Liver (tissue), 9 donors: Measurements from ENCODE around the gene CACNA1D. TPM values are rescaled to one million over a fixed set of nuclear protein-coding genes. Genes with fewer than 3 reads are reported as not detected.

Experiments used
- DNase-seq: peaks from one replicate; pipeline ENCODE4 v3.0.0-alpha.2; 2017; ENCODE audit warnings: low spot score
- H3K27ac ChIP-seq, 2 donors: one replicate each; pipeline ENCODE4 v1.7.0; 2013; ENCODE audit warnings: inconsistent platforms in 2 of 2, low read length in 2 of 2, control low read depth in 1 of 2, low read depth in 1 of 2, mild to moderate bottlenecking in 1 of 2
- H3K27me3 ChIP-seq, 4 donors: one replicate each; pipeline versions ENCODE4 v1.6.1 to v1.7.0; 2013; ENCODE audit warnings: low read length in 3 of 4, inconsistent platforms in 1 of 4, mild to moderate bottlenecking in 1 of 4, moderate library complexity in 1 of 4; ENCODE audit not compliant: control insufficient read depth in 4 of 4, insufficient read depth in 4 of 4
- H3K36me3 ChIP-seq, 4 donors: one replicate each; pipeline versions ENCODE4 v1.6.1 to v1.7.0; 2013; ENCODE audit warnings: low read length in 3 of 4, mild to moderate bottlenecking in 3 of 4, low read depth in 1 of 4, moderate library complexity in 1 of 4; ENCODE audit not compliant: control insufficient read depth in 4 of 4, insufficient read depth in 3 of 4
- H3K4me1 ChIP-seq, 4 donors: one replicate each; pipeline versions ENCODE4 v1.6.1 to v1.7.0; 2013; ENCODE audit warnings: low read length in 3 of 4, mild to moderate bottlenecking in 3 of 4, moderate library complexity in 1 of 4; ENCODE audit not compliant: control insufficient read depth in 4 of 4, insufficient read depth in 4 of 4
- H3K4me3 ChIP-seq, 3 donors: one replicate each; pipeline versions ENCODE4 v1.6.1 to v1.7.0; 2013; ENCODE audit warnings: low read length in 3 of 3, control low read depth in 1 of 3, low read depth in 1 of 3, mild to moderate bottlenecking in 1 of 3
- H3K9ac ChIP-seq, 2 donors: one replicate each; pipeline ENCODE4 v1.7.0; 2013; ENCODE audit warnings: low read length in 2 of 2, mild to moderate bottlenecking in 2 of 2, moderate library complexity in 2 of 2, control low read depth in 1 of 2, low read depth in 1 of 2
- H3K9me3 ChIP-seq, 4 donors: one replicate each; pipeline versions ENCODE4 v1.6.1 to v1.7.0; 2013; ENCODE audit warnings: low read length in 3 of 4; ENCODE audit not compliant: control insufficient read depth in 4 of 4
- EGR1 ChIP-seq, 2 donors: IDR thresholded peaks; 2 replicates each; pipeline ENCODE4 v1.6.1; 2016 to 2018; ENCODE audit warnings: antibody characterized with exemption in 2 of 2, low read depth in 2 of 2
- FOXA1 ChIP-seq: IDR thresholded peaks from 2 replicates; pipeline ENCODE4 v1.6.1; 2016; ENCODE audit warnings: antibody characterized with exemption
- FOXA2 ChIP-seq: IDR thresholded peaks from 2 replicates; pipeline ENCODE4 v1.6.1; 2016; ENCODE audit warnings: antibody characterized with exemption
- GABPA ChIP-seq, 2 donors: IDR thresholded peaks in 1 of 2; conservative IDR thresholded peaks in 1 of 2; 2 replicates each; pipeline ENCODE4 v1.6.1; 2016; ENCODE audit warnings: antibody characterized with exemption in 2 of 2, mild to moderate bottlenecking in 1 of 2, moderate library complexity in 1 of 2
- HNF4A ChIP-seq, 2 donors: conservative IDR thresholded peaks; 2 replicates each; pipeline ENCODE4 v1.6.1; 2016; ENCODE audit warnings: antibody characterized with exemption in 2 of 2, mild to moderate bottlenecking in 2 of 2
- HNF4G ChIP-seq: IDR thresholded peaks from 2 replicates; pipeline ENCODE4 v1.6.1; 2016; ENCODE audit warnings: antibody characterized with exemption
- JUND ChIP-seq, 2 donors: IDR thresholded peaks; 2 replicates each; pipeline ENCODE4 v1.6.1; 2016; ENCODE audit warnings: antibody characterized with exemption in 2 of 2
- NR2F2 ChIP-seq: IDR thresholded peaks from 2 replicates; pipeline ENCODE4 v1.6.1; 2016; ENCODE audit warnings: antibody characterized with exemption
- RAD21 ChIP-seq, 2 donors: IDR thresholded peaks; 2 replicates each; pipeline ENCODE4 v1.6.1; 2016; ENCODE audit warnings: antibody characterized with exemption in 2 of 2, mild to moderate bottlenecking in 2 of 2
- RXRA ChIP-seq, 2 donors: IDR thresholded peaks; 2 replicates each; pipeline ENCODE4 v1.6.1; 2017 to 2018; ENCODE audit warnings: antibody characterized with exemption in 2 of 2, mild to moderate bottlenecking in 1 of 2
- SP1 ChIP-seq: IDR thresholded peaks from 2 replicates; pipeline ENCODE4 v1.6.1; 2018; ENCODE audit warnings: antibody characterized with exemption, mild to moderate bottlenecking
- TAF1 ChIP-seq: conservative IDR thresholded peaks from 2 replicates; pipeline ENCODE4 v1.6.1; 2016; ENCODE audit warnings: antibody characterized with exemption, mild to moderate bottlenecking
- YY1 ChIP-seq: IDR thresholded peaks from 2 replicates; pipeline ENCODE4 v1.6.1; 2016; ENCODE audit warnings: antibody characterized with exemption, mild to moderate bottlenecking
- WGBS: extraction: QIAGEN DNeasy Blood & Tissue Kit; methylation state at CpG from one replicate; pipeline ENCODE4 v1.1.7; 2013; 5-methylcytosine and 5-hydroxymethylcytosine counted together
- polyA plus RNA-seq, 2 donors: library from polyadenylated mRNA; stranded (reverse) in 1 of 2; unstranded in 1 of 2; fragments of 200-250 nt in 1 of 2; fragments of >200 nt in 1 of 2; fragmentation: Nextera tagmentation in 1 of 2; extraction: Ambion mirVana in 1 of 2; gene quantifications; one replicate each; pipeline versions ENCODE4 v1.2.1 to v1.2.3, GENCODE V29; 2013 to 2015
- total RNA-seq, 2 donors: library from RNA; depleted of rRNA; stranded (reverse); fragments of >200 nt; gene quantifications; one replicate each; pipeline ENCODE4 v1.2.3, GENCODE V29; 2014
- TF ChIP-seq, protein P1 (sequence below): IDR thresholded peaks from 2 replicates; pipeline ENCODE4 v1.6.1; 2016; ENCODE audit warnings: antibody characterized with exemption
- TF ChIP-seq, protein P2 (sequence below): IDR thresholded peaks from 2 replicates; pipeline ENCODE4 v1.6.1; 2016; ENCODE audit warnings: antibody characterized with exemption
- TF ChIP-seq, protein P3 (sequence below): IDR thresholded peaks from 2 replicates; pipeline ENCODE4 v1.6.1; 2016; ENCODE audit warnings: antibody characterized with exemption
- TF ChIP-seq, protein P4 (sequence below): fragments of 150-350 bp; IDR thresholded peaks from 2 replicates; pipeline ENCODE4 v1.5.1; 2017; ENCODE audit warnings: improper control_type of control experiment, low read depth, low read length; ENCODE audit not compliant: missing input control
- TF ChIP-seq, protein P5 (sequence below): IDR thresholded peaks from 2 replicates; pipeline ENCODE4 v1.6.1; 2016; ENCODE audit warnings: antibody characterized with exemption, mild to moderate bottlenecking
- donor health status: healthy.
- donor health status: healthy.
- donor health status: healthy.
- donor health status: healthy.
- donor health status: healthy.

The CACNA1D gene
- total and polyA plus RNA-seq, 4 donors: 1.8 to 18.9 (median 3.4) TPM

DNA sequence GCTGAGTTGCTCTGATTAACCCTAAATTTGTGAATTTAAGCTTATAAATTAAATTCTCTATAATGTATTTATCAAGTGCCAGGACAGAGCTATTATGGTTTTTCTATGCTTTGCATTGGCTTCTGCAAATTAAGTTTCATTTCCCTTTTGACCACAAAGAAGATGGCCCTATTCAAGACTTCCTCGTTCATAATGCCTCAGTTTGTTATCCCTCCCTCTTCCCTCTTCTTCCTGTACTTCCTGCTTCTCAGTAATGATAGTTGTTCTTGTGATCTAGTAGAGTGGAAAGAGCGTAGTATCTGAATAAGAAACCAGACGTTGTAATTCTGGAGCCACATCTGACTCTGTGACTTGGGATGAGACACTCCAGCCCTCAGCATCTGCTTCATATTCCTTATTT is 118.7 kb downstream of the CACNA1D start:
- TF ChIP-seq SP1 (no peak), JUND (IDR thresholded peaks at IDR 0.05) (no peak), EGR1 (IDR thresholded peaks at IDR 0.05; ENCODE audit: low read depth in 2 of 2) (no peak), YY1 (no peak), FOXA2 (no peak), RXRA (IDR thresholded peaks at IDR 0.05) (no peak), GABPA (IDR thresholded peaks at IDR 0.05 in 1 of 2, conservative IDR thresholded peaks at IDR 0.05 in 1 of 2) (no peak), RAD21 (IDR thresholded peaks at IDR 0.05) (no peak), TAF1 (no peak), HNF4G (no peak), NR2F2 (no peak), HNF4A (conservative IDR thresholded peaks at IDR 0.05) (no peak), FOXA1 (no peak)
- TF ChIP-seq, protein P1, sequence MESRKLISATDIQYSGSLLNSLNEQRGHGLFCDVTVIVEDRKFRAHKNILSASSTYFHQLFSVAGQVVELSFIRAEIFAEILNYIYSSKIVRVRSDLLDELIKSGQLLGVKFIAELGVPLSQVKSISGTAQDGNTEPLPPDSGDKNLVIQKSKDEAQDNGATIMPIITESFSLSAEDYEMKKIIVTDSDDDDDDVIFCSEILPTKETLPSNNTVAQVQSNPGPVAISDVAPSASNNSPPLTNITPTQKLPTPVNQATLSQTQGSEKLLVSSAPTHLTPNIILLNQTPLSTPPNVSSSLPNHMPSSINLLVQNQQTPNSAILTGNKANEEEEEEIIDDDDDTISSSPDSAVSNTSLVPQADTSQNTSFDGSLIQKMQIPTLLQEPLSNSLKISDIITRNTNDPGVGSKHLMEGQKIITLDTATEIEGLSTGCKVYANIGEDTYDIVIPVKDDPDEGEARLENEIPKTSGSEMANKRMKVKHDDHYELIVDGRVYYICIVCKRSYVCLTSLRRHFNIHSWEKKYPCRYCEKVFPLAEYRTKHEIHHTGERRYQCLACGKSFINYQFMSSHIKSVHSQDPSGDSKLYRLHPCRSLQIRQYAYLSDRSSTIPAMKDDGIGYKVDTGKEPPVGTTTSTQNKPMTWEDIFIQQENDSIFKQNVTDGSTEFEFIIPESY: no peak
- TF ChIP-seq, protein P2, sequence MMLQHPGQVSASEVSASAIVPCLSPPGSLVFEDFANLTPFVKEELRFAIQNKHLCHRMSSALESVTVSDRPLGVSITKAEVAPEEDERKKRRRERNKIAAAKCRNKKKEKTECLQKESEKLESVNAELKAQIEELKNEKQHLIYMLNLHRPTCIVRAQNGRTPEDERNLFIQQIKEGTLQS: no peak
- TF ChIP-seq, protein P3, sequence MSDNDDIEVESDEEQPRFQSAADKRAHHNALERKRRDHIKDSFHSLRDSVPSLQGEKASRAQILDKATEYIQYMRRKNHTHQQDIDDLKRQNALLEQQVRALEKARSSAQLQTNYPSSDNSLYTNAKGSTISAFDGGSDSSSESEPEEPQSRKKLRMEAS: no peak
- TF ChIP-seq, protein P4, sequence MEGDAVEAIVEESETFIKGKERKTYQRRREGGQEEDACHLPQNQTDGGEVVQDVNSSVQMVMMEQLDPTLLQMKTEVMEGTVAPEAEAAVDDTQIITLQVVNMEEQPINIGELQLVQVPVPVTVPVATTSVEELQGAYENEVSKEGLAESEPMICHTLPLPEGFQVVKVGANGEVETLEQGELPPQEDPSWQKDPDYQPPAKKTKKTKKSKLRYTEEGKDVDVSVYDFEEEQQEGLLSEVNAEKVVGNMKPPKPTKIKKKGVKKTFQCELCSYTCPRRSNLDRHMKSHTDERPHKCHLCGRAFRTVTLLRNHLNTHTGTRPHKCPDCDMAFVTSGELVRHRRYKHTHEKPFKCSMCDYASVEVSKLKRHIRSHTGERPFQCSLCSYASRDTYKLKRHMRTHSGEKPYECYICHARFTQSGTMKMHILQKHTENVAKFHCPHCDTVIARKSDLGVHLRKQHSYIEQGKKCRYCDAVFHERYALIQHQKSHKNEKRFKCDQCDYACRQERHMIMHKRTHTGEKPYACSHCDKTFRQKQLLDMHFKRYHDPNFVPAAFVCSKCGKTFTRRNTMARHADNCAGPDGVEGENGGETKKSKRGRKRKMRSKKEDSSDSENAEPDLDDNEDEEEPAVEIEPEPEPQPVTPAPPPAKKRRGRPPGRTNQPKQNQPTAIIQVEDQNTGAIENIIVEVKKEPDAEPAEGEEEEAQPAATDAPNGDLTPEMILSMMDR: no peak
- TF ChIP-seq, protein P5, sequence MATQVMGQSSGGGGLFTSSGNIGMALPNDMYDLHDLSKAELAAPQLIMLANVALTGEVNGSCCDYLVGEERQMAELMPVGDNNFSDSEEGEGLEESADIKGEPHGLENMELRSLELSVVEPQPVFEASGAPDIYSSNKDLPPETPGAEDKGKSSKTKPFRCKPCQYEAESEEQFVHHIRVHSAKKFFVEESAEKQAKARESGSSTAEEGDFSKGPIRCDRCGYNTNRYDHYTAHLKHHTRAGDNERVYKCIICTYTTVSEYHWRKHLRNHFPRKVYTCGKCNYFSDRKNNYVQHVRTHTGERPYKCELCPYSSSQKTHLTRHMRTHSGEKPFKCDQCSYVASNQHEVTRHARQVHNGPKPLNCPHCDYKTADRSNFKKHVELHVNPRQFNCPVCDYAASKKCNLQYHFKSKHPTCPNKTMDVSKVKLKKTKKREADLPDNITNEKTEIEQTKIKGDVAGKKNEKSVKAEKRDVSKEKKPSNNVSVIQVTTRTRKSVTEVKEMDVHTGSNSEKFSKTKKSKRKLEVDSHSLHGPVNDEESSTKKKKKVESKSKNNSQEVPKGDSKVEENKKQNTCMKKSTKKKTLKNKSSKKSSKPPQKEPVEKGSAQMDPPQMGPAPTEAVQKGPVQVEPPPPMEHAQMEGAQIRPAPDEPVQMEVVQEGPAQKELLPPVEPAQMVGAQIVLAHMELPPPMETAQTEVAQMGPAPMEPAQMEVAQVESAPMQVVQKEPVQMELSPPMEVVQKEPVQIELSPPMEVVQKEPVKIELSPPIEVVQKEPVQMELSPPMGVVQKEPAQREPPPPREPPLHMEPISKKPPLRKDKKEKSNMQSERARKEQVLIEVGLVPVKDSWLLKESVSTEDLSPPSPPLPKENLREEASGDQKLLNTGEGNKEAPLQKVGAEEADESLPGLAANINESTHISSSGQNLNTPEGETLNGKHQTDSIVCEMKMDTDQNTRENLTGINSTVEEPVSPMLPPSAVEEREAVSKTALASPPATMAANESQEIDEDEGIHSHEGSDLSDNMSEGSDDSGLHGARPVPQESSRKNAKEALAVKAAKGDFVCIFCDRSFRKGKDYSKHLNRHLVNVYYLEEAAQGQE: no peak
- 75% methylated on average over 3 of the region's 3 CpGs for whole genome bisulfite sequencing

More for the DNA sequence above, 118.7 kb downstream of the CACNA1D start:
- H3K9ac ChIP-seq: no peak overlapping the region
- DNase-seq: no peak
- H3K4me1 ChIP-seq: peaks cover 0 to 12% (median 5%) of the 10 kb centered on the region in 4 donors
- no peak overlapping the region for H3K27ac ChIP-seq
- H3K9me3 ChIP-seq: no peaks in the 10 kb centered on the region
- H3K27me3 ChIP-seq: no peaks in the 10 kb centered on the region
- H3K4me3 ChIP-seq: no peak overlapping the region
- H3K36me3 ChIP-seq: no peaks in the 10 kb centered on the region
